ENCODE results near the gene MREG.
"Not testable (repeated sequence)": the region's sequence is repeated elsewhere in the genome, so short reads cannot be mapped to it uniquely, and the experiment has no call there.

The MREG gene

GRCh38 chr2:215971671-215972070, 41.7 kb downstream of the MREG start:
- no peak overlapping the region for H2AFZ ChIP-seq (ENCODE audit: low read length)
- H3K36me3 ChIP-seq (ENCODE audit: insufficient read depth, low read length): peaks cover 20% of the 10 kb centered on the region; the same call in 1 of the 2 replicates
- peaks cover 22% of the 10 kb centered on the region for H4K20me1 ChIP-seq (ENCODE audit: insufficient read depth, low read length, poor library complexity, severe bottlenecking)
- H3K79me2 ChIP-seq (ENCODE audit: insufficient read depth, low read length): peaks cover 89% of the 10 kb centered on the region
- peaks cover 34% of the 10 kb centered on the region for H3K4me1 ChIP-seq (ENCODE audit: insufficient read depth, low read length, poor library complexity, severe bottlenecking)
- no peaks in the 10 kb centered on the region for H3F3A ChIP-seq (ENCODE audit: low read depth)
- H3K27me3 ChIP-seq (ENCODE audit: insufficient read depth, low read length, poor library complexity, severe bottlenecking): no peaks in the 10 kb centered on the region
- TF ChIP-seq CTCF (conservative IDR thresholded peaks at IDR 0.05; ENCODE audit: low read length) (no peak), EZH2phosphoT487 (IDR thresholded peaks at IDR 0.05; ENCODE audit: borderline replicate concordance) (no peak)
- no peaks in the 10 kb centered on the region for H3K9me2 ChIP-seq (replicated peaks; ENCODE audit: low read depth, low read length)
- H3K4me3 ChIP-seq (ENCODE audit: low read length, poor library complexity, severe bottlenecking): no peak overlapping the region
- no peak overlapping the region for H3K4me2 ChIP-seq (ENCODE audit: low read depth, low read length, poor library complexity, severe bottlenecking)
- H3K9me3 ChIP-seq (ENCODE audit: insufficient read depth, low read depth, low read length): no peaks in the 10 kb centered on the region
- H3K9ac ChIP-seq (ENCODE audit: low read depth, low read length, poor library complexity, severe bottlenecking): no peak overlapping the region

GRCh38 chr2:215970894-215971293, 42.5 kb downstream of the MREG start:
- not testable (repeated sequence) for H2AFZ ChIP-seq (ENCODE audit: low read length); H3K4me2 ChIP-seq (ENCODE audit: low read depth, low read length, poor library complexity, severe bottlenecking); H3K27me3 ChIP-seq (ENCODE audit: insufficient read depth, low read length, poor library complexity, severe bottlenecking); H3K9me2 ChIP-seq (replicated peaks; ENCODE audit: low read depth, low read length); H3K9ac ChIP-seq (ENCODE audit: low read depth, low read length, poor library complexity, severe bottlenecking); H3K4me3 ChIP-seq (ENCODE audit: low read length, poor library complexity, severe bottlenecking); H3K9me3 ChIP-seq (ENCODE audit: insufficient read depth, low read depth, low read length); H3F3A ChIP-seq (ENCODE audit: low read depth)
- Histone ChIP-seq H3K36me3 (ENCODE audit: insufficient read depth, low read length) (peaks cover 20% of the 10 kb centered on the region; the same call in 1 of the 2 replicates), H3K79me2 (ENCODE audit: insufficient read depth, low read length) (peaks cover 86% of the 10 kb centered on the region), H3K4me1 (ENCODE audit: insufficient read depth, low read length, poor library complexity, severe bottlenecking) (peaks cover 42% of the 10 kb centered on the region), H4K20me1 (ENCODE audit: insufficient read depth, low read length, poor library complexity, severe bottlenecking) (peaks cover 22% of the 10 kb centered on the region)

GRCh38 chr2:215970425-215970824, 42.9 kb downstream of the MREG start:
- Histone ChIP-seq H3K9me2 (replicated peaks; ENCODE audit: low read depth, low read length) (no peaks in the 10 kb centered on the region), H3K9me3 (ENCODE audit: insufficient read depth, low read depth, low read length) (no peaks in the 10 kb centered on the region), H3K4me1 (ENCODE audit: insufficient read depth, low read length, poor library complexity, severe bottlenecking) (peaks cover 46% of the 10 kb centered on the region), H3K79me2 (ENCODE audit: insufficient read depth, low read length) (peaks cover 86% of the 10 kb centered on the region), H2AFZ (ENCODE audit: low read length) (no peak overlapping the region), H3K4me3 (ENCODE audit: low read length, poor library complexity, severe bottlenecking) (no peak overlapping the region), H3K27me3 (ENCODE audit: insufficient read depth, low read length, poor library complexity, severe bottlenecking) (no peaks in the 10 kb centered on the region), H3F3A (ENCODE audit: low read depth) (no peaks in the 10 kb centered on the region), H3K9ac (ENCODE audit: low read depth, low read length, poor library complexity, severe bottlenecking) (no peak overlapping the region), H4K20me1 (ENCODE audit: insufficient read depth, low read length, poor library complexity, severe bottlenecking) (peaks cover 22% of the 10 kb centered on the region), H3K4me2 (ENCODE audit: low read depth, low read length, poor library complexity, severe bottlenecking) (no peak overlapping the region), H3K36me3 (ENCODE audit: insufficient read depth, low read length) (peaks cover 20% of the 10 kb centered on the region; the same call in 1 of the 2 replicates)
- TF ChIP-seq EZH2phosphoT487 (IDR thresholded peaks at IDR 0.05; ENCODE audit: borderline replicate concordance): no peak
- TF ChIP-seq CTCF (conservative IDR thresholded peaks at IDR 0.05; ENCODE audit: low read length): no peak

- H3K4me3 ChIP-seq (ENCODE audit: low read length, poor library complexity, severe bottlenecking): no peak overlapping the region
- H3K27me3 ChIP-seq (ENCODE audit: insufficient read depth, low read length, poor library complexity, severe bottlenecking): no peaks in the 10 kb centered on the region
- H3K4me1 ChIP-seq (ENCODE audit: insufficient read depth, low read length, poor library complexity, severe bottlenecking): peaks cover 46% of the 10 kb centered on the region
- H3K9ac ChIP-seq (ENCODE audit: low read depth, low read length, poor library complexity, severe bottlenecking): no peak overlapping the region
- H3K9me3 ChIP-seq (ENCODE audit: insufficient read depth, low read depth, low read length): no peaks in the 10 kb centered on the region
- no peaks in the 10 kb centered on the region for H3F3A ChIP-seq (ENCODE audit: low read depth)
- no peaks in the 10 kb centered on the region for H3K9me2 ChIP-seq (replicated peaks; ENCODE audit: low read depth, low read length)
- no peak overlapping the region for H3K4me2 ChIP-seq (ENCODE audit: low read depth, low read length, poor library complexity, severe bottlenecking)
- H4K20me1 ChIP-seq (ENCODE audit: insufficient read depth, low read length, poor library complexity, severe bottlenecking): peaks cover 22% of the 10 kb centered on the region
- no peak overlapping the region for H2AFZ ChIP-seq (ENCODE audit: low read length)
- peaks cover 20% of the 10 kb centered on the region; the same call in 1 of the 2 replicates for H3K36me3 ChIP-seq (ENCODE audit: insufficient read depth, low read length)
- TF ChIP-seq EZH2phosphoT487 (IDR thresholded peaks at IDR 0.05; ENCODE audit: borderline replicate concordance): no peak
- no peak for TF ChIP-seq CTCF (conservative IDR thresholded peaks at IDR 0.05; ENCODE audit: low read length)
- peaks cover 85% of the 10 kb centered on the region for H3K79me2 ChIP-seq (ENCODE audit: insufficient read depth, low read length)
Observed at GRCh38 chr2:215969131-215969841, 44.1 kb downstream of the MREG start.
